Stimulated activated effector memory CD8-positive, alpha-beta T cell treated with anti-CD3 and anti-CD28 coated beads, Interleukin-12 subunit alpha, Interleukin-12 subunit beta, amount 100 ng/mL, for 72 hours (primary cell): ENCODE results near the gene WDR81.
A peak's percentile ranks its signal among the peaks of the same experiment; 100 is the strongest.
"Not testable (repeated sequence)": the region's sequence is repeated elsewhere in the genome, so short reads cannot be mapped to it uniquely, and the experiment has no call there.

Experiments
- ATAC-seq: fragments of 150-1000 bp; cut with Tn5 transposase; 2 replicates; pipeline ENCODE4 v1.10.0; 2021
- DNase-seq, 2 donors: peaks; one replicate each; pipeline ENCODE4 v3.0.0; 2021 to 2022; ENCODE audit warnings: low spot score in 2 of 2
- H3K27ac Mint-ChIP-seq: one replicate; pipeline ENCODE4 v1.8.0; 2022; ENCODE audit warnings: mild to moderate bottlenecking, mixed read lengths
- H3K36me3 Mint-ChIP-seq: one replicate; pipeline ENCODE4 v1.8.0; 2022; ENCODE audit warnings: mild to moderate bottlenecking, mixed read lengths
- H3K4me1 Mint-ChIP-seq: one replicate; pipeline ENCODE4 v1.8.0; 2022; ENCODE audit warnings: mixed read lengths
- H3K4me3 Mint-ChIP-seq: one replicate; pipeline ENCODE4 v1.8.0; 2022; ENCODE audit warnings: mild to moderate bottlenecking, mixed read lengths
- H3K9me3 Mint-ChIP-seq: one replicate; pipeline ENCODE4 v1.8.0; 2022; ENCODE audit warnings: mixed read lengths

Gene WDR81

DNA sequence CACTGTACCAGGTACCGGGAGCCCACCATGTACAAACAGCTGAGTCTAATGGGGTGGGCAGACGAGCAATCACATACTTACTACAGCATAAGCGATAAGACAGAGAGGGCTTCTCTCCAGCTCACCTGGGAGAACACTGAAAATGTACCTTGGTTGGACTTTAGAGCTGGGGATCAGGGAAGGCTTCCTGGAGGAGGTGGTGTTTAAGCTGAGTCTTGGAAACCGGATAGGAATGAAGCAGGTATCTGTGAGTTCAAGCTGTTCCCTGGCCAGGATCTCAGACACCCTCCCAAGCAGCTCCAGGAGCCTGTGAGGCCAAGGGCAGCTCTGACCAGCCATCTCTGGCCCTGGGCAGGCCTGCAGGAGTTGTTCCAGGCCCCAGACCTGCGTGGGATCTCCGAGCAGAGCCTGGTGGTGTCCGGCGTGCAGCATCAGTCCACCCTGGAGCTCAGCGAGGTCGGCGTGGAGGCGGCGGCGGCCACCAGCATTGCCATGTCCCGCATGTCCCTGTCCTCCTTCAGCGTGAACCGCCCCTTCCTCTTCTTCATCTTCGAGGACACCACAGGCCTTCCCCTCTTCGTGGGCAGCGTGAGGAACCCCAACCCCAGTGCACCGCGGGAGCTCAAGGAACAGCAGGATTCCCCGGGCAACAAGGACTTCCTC lies 29.4 kb downstream of the WDR81 start:
- peaks cover 6% of the 10 kb centered on the region for H3K36me3 Mint-ChIP-seq

DNA sequence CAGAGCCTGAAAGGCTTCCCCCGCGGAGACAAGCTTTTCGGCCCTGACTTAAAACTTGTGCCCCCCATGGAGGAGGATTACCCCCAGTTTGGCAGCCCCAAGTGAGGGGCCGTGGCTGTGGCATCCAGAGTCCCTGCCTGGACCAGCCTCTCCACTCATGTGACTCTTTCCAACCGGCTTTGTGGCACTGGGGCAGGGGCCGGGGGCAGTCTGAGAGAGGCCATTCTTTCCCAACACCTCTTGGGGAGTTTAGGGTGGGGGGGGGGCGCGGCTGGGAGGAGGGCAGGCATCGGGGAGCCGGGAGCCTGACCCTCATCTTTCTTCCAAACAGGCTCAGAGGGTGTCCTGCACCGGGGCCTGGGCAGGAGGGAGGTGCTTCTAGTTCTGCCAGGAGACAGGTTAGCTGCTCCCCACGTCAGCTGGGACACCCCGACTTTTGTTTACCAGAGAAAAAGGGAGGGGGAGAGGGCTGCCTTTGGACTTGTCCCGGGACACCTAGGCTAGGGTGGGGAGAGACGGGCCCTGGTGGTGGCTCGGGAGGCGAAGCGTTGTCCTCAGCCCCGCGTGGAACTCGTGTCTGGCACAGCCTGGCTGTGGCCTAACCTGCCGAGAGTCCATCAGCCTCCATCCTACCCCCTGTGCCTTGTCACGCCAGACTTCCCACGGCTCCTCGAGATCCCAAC lies 30.1 kb downstream of the WDR81 start:
- no peaks in the 10 kb centered on the region for H3K9me3 Mint-ChIP-seq
- no peak for ATAC-seq
- H3K36me3 Mint-ChIP-seq: peaks cover 6% of the 10 kb centered on the region
- H3K4me3 Mint-ChIP-seq: no peak overlapping the region
- H3K27ac Mint-ChIP-seq: no peak overlapping the region
- H3K4me1 Mint-ChIP-seq: no peaks in the 10 kb centered on the region
- DNase-seq: no peak

More for the DNA sequence above, 29.4 kb downstream of the WDR81 start:
- Mint-ChIP-seq H3K4me1 (no peaks in the 10 kb centered on the region), H3K4me3 (no peak overlapping the region), H3K27ac (no peak overlapping the region), H3K9me3 (no peaks in the 10 kb centered on the region)
- DNase-seq (no peak), ATAC-seq (no peak)

DNA sequence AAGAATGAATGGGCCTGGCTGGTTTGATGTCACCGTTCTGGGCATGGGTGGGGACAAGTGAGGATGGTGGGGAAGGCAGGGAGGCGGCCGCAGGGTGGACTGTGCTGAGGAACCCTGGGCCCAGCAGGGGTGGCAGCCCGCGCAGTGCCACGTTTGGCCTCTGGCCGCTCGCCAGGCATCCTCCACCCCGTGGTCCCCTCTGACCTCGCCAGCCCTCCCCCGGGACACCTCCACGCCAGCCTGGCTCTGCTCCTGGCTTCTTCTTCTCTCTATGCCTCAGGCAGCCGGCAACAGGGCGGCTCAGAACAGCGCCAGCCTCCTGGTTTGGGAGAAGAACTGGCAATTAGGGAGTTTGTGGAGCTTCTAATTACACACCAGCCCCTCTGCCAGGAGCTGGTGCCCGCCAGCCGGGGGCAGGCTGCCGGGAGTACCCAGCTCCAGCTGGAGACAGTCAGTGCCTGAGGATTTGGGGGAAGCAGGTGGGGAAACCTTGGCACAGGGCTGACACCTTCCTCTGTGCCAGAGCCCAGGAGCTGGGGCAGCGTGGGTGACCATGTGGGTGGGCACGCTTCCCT lies 30.8 kb downstream of the WDR81 start:
- Mint-ChIP-seq H3K36me3 (peaks cover 6% of the 10 kb centered on the region), H3K27ac (no peak overlapping the region), H3K9me3 (no peaks in the 10 kb centered on the region), H3K4me1 (no peaks in the 10 kb centered on the region), H3K4me3 (no peak overlapping the region)
- no peak for ATAC-seq
- no peak for DNase-seq

DNA sequence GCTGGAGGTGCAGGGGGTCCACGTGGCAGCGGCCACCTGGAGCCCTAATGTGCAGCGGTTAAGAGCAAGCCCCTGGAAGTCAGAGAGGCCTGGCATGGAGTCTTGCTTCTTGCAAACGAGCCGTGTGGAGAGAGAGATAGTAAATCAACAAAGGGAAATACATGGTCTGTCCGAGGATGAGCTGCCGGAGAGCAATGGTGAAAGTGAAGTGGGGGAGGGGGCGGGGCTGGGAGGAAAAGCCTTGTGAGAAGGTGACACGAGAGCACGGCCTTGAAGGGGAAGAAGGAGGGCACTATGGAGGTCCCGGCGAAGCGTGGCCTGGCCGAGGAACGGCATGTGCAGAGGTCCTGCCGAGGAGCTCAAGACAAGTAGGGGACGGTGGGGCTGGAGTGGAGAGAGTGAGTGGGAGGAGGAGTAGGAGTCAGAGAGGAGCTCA lies 31.3 kb downstream of the WDR81 start:
- H3K4me3 Mint-ChIP-seq: no peak overlapping the region
- peaks cover 6% of the 10 kb centered on the region for H3K36me3 Mint-ChIP-seq
- DNase-seq (no peak), ATAC-seq (no peak)
- H3K27ac Mint-ChIP-seq: no peak overlapping the region
- H3K9me3 Mint-ChIP-seq: no peaks in the 10 kb centered on the region
- no peaks in the 10 kb centered on the region for H3K4me1 Mint-ChIP-seq

DNA sequence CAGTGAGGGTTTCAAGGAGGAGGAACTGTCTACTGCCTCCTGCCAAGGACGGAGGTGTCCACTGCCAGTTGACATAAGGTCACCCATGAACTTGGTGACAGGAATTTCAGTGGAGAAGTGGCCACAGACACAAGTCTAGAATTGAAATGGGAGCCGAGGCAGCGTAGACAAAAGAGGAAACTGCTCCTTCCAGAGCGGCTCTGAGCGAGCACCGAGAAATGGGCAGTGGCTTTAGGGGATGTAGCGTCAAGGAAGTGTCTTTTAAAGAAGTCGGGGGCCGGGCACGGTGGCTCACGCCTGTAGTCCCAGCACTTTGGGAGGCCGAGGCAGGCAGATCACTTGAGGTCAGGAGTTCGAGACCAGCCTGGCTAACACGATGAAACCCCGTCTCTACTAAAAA lies 34.3 kb downstream of the WDR81 start:
- ATAC-seq (no peak), DNase-seq (no peak)
- Mint-ChIP-seq H3K4me1 (peaks cover 21% of the 10 kb centered on the region), H3K4me3 (no peak overlapping the region), H3K9me3 (no peaks in the 10 kb centered on the region), H3K36me3 (peaks cover 6% of the 10 kb centered on the region), H3K27ac (no peak overlapping the region)

DNA sequence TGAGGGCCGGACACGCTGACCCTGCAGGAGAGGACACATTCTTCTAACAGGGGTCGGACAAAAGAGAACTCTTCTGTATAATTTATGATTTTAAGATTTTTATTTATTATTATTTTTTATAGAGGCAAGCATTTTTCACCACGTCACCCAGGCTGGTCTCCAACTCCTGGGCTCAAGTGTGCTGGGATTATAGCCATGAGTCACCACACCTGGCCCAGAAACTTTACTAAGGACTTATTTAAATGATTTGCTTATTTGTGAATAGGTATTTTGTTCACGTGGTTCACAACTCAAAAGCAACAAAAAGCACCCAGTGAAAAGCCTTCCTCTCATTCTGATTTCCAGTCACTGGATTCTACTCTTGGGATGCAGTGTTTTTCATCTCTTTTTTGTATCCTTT lies 35.0 kb downstream of the WDR81 start:
- no peak for ATAC-seq
- H3K4me3 Mint-ChIP-seq: no peak overlapping the region

DNA sequence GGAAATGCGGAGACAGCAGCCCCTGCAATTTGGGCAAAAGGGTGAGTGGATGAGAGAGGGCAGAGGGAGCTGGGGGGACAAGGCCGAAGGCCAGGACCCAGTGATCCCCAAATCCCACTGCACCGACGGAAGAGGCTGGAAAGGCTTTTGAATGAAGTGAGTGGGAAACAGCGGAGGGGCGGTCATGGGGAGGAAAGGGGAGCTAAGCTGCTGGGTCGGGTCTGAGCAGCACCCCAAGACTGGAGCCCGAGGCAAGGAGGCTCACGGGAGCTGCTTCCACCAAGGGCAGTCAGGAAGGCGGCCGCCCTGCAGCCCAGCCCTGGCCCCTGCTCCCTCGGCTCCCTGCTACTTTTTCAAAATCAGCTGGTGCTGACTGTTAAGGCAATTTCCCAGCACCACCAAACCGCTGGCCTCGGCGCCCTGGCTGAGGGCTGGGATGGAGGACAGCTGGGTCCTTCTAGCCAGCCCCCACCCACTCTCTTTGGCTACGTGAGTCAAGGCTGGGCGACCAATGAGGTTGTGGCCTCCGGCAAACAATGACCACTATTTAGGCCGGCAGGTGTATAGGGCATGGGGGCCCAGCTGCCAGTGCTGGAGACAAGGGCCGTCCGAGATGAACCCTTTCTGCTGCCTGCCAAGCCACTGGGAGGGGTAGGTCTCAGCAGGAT lies 37.9 kb downstream of the WDR81 start:
- Mint-ChIP-seq H3K27ac (peak overlapping the region; percentile 61), H3K9me3 (no peaks in the 10 kb centered on the region), H3K4me3 (no peak overlapping the region), H3K4me1 (peaks cover 31% of the 10 kb centered on the region), H3K36me3 (no peaks in the 10 kb centered on the region)
- DNase-seq (no peak), ATAC-seq (no peak)

More for the DNA sequence above, 35.0 kb downstream of the WDR81 start:
- H3K36me3 Mint-ChIP-seq: peaks cover 6% of the 10 kb centered on the region
- no peaks in the 10 kb centered on the region for H3K9me3 Mint-ChIP-seq
- H3K27ac Mint-ChIP-seq: no peak overlapping the region
- DNase-seq: no peak
- peaks cover 28% of the 10 kb centered on the region for H3K4me1 Mint-ChIP-seq

DNA sequence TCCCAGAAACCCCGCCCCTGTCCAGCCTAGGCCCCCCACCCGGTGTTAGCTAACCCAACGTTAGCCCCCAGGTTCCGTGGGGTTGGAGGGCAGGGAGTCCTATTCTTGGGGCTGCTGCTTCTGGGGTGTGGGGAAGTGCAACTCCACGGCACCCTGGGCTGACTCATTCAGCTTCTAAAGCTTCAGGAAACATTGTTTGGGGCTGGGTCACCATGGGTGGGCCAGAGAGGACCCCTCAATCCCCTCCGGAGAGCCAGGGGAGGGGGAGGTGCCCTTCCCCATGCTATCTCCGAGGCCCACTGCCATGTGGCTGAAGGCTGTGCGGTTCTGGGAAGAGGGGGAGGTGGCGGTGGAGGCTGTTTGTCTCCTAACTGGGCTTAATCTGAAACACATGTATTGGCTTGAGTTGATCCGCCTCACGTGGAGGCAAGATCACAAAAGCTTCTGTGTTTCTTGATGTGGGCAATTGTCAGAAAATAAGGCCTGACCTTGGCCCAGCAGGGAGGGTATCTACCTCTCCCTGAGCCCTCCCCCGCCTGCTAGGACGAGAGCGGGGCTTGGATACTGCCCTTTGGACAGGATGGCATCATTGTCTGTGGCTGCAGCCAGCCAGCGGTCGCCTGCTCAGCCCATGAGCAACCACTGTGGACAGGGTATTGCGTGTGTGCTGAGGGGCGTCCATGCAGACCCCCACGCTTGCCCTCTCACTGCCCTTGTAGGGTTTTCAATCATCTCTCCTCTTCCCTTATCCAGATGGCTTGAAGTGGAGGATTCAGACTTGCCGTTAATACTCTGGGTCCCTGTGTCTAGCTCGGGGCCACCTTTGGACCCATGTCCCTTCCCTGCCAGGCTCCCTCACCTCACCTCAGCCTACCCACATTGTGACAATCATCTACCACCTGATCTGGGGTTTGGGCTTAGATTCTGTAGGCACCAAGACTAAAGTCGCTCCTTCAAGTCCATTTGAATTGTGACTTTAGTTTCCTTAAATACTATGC lies 38.7 kb downstream of the WDR81 start:
- H3K4me3 Mint-ChIP-seq: no peak overlapping the region
- H3K4me1 Mint-ChIP-seq: peaks cover 31% of the 10 kb centered on the region
- H3K36me3 Mint-ChIP-seq: no peaks in the 10 kb centered on the region
- no peak for DNase-seq
- peak overlapping the region; percentile 82 for H3K27ac Mint-ChIP-seq
- ATAC-seq: peak; percentile 38
- H3K9me3 Mint-ChIP-seq: no peaks in the 10 kb centered on the region

DNA sequence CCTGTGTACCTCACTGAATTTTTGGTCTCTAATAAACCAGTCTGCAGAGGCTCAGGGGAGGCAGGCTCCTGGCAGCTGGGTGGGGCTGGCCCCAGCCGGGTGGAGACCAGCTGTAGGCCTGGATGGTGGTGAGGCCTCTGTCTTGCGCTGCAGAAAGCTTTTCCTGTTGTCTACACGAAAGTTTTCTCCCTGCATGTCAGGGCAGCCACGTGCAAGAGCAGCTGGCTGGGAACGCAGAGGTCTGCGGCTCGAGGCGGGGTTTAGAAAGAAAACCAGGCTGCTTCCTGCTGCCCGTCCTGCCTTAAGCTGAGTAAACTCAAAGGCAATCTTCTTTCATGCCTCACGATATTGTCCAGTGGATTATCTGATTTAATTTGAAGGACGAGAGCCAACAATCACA lies 39.8 kb downstream of the WDR81 start:
- Mint-ChIP-seq H3K36me3 (peaks cover 2% of the 10 kb centered on the region), H3K4me1 (peaks cover 32% of the 10 kb centered on the region), H3K27ac (peak overlapping the region; percentile 82), H3K4me3 (peak overlapping the region; percentile 44), H3K9me3 (no peaks in the 10 kb centered on the region)
- DNase-seq: peak in 1 of 2 donors; percentile 58
- ATAC-seq: peak; percentile 72

DNA sequence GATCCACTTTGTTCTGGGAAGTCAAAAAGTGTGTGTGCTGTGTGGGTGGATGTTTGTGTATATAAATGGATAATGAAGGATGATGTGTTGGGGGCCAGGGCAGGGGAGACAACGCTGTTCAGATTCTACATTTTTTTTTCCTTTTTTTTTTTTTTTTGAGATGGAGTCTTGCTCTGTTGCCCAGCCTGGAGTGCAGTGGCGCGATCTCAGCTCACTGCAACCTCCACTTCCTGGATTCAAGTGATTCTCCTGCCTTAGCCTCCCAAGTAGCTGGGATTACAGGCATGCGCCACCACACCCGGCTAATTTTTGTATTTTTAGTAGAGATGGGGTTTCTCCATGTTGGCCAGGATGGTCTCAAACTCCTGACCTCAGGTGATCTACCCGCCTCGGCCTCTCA lies 40.2 kb downstream of the WDR81 start:
- not testable (repeated sequence) for H3K9me3 Mint-ChIP-seq, DNase-seq, H3K36me3 Mint-ChIP-seq, ATAC-seq
- peak overlapping the region; percentile 44 for H3K4me3 Mint-ChIP-seq
- H3K4me1 Mint-ChIP-seq: peaks cover 36% of the 10 kb centered on the region
- H3K27ac Mint-ChIP-seq: peak overlapping the region; percentile 82

DNA sequence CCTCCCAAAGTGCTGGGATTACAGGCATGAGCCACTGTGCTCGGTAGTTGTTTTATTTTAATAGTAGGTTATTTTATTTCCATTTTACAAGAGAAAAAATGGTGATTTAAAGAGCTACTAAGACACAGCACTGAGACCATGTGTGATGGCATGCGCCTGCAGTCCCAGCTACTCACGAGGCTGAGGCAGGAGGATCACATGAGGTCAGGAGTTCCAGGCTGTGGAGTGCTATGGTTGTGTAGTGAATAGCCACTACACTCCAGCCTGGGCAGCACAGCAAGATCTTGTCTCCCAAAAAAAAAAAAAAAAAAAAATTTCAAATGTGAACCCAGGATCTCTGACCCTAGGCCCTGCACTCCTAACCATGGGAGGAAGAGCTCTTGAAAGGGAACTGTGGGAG lies 41.1 kb downstream of the WDR81 start:
- Mint-ChIP-seq H3K27ac (no peak overlapping the region), H3K4me3 (no peak overlapping the region), H3K4me1 (peaks cover 42% of the 10 kb centered on the region), H3K36me3 (peaks cover 6% of the 10 kb centered on the region), H3K9me3 (no peaks in the 10 kb centered on the region)
- DNase-seq: no peak
- no peak for ATAC-seq

DNA sequence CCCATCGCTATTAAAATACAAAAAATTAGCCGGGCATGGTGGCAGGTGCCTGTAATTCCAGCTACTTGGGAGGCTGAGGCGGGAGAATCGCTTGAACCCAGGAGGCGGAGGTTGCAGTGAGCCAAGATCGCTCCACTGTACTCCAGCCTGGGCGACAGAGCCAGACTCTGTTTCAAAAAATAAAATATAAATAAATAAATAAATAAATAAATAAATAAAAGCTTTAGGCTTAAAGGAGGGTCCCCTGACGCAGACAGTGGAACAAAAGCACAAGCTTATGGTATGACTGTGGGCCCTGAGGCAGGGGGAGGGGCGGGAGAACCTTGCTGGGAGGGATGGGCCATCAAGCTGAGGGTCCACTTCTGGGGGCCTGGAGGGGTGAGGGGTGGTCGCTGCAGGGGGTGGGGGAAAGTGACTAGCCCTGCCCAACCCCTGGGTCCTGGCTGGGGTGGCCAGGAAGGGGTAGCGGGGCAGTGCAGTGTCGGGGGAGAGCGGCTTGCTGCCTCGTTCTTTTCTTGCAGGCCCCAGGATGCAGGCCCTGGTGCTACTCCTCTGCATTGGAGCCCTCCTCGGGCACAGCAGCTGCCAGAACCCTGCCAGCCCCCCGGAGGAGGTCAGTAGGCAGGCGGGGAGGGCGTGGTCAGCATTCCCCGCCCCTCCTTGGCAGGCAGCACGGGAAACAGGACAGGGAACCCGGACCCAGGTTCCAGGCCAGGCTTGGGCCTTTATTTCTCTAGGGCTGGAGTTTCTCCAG lies 42.1 kb downstream of the WDR81 start:
- H3K4me3 Mint-ChIP-seq: no peak overlapping the region
- H3K4me1 Mint-ChIP-seq: peaks cover 39% of the 10 kb centered on the region
- no peak for ATAC-seq
- no peaks in the 10 kb centered on the region for H3K9me3 Mint-ChIP-seq
- no peak overlapping the region for H3K27ac Mint-ChIP-seq
- DNase-seq: no peak
- peaks cover 6% of the 10 kb centered on the region for H3K36me3 Mint-ChIP-seq

DNA sequence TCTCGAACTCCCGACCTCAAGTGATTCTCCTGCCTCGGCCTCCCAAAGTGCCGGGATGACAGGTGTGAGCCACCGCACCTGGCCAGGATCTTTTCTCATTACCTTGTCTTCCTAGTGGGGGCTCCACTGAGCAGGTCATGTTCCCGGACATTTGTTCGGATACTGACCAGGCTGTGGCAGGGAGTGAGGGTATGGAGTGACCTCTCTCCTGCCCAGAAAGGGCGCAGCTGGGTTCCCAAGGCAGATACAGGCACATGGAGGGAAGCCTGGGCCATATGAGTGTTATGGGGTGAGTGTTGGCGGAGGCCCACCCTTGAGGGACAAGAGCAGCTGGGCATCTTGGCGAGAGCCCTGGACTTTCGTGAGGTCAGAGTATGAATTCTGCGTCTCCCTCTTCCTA lies 42.9 kb downstream of the WDR81 start:
- no peak overlapping the region for H3K4me3 Mint-ChIP-seq
- H3K27ac Mint-ChIP-seq: no peak overlapping the region
- H3K9me3 Mint-ChIP-seq: no peaks in the 10 kb centered on the region
- peaks cover 6% of the 10 kb centered on the region for H3K36me3 Mint-ChIP-seq
- H3K4me1 Mint-ChIP-seq: peaks cover 32% of the 10 kb centered on the region
- DNase-seq (no peak), ATAC-seq (no peak)

DNA sequence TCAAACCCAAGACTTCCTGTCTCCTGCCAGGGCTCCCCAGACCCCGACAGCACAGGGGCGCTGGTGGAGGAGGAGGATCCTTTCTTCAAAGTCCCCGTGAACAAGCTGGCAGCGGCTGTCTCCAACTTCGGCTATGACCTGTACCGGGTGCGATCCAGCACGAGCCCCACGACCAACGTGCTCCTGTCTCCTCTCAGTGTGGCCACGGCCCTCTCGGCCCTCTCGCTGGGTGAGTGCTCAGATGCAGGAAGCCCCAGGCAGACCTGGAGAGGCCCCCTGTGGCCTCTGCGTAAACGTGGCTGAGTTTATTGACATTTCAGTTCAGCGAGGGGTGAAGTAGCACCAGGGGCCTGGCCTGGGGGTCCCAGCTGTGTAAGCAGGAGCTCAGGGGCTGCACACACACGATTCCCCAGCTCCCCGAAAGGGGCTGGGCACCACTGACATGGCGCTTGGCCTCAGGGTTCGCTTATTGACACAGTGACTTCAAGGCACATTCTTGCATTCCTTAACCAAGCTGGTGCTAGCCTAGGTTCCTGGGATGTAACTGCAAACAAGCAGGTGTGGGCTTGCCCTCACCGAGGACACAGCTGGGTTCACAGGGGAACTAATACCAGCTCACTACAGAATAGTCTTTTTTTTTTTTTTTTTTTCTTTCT lies 45.4 kb downstream of the WDR81 start:
- peak overlapping the region; percentile 70 for H3K27ac Mint-ChIP-seq
- peak; percentile 54 for ATAC-seq
- H3K36me3 Mint-ChIP-seq: peaks cover 6% of the 10 kb centered on the region
- peaks cover 16% of the 10 kb centered on the region for H3K4me1 Mint-ChIP-seq
- DNase-seq: no peak
- H3K9me3 Mint-ChIP-seq: no peaks in the 10 kb centered on the region
- peak overlapping the region; percentile 24 for H3K4me3 Mint-ChIP-seq
